AG08396 (cell line): Measurements from ENCODE around the gene RASGEF1B.
A peak's percentile ranks its signal among the peaks of the same experiment; 100 is the strongest.
"Not testable (repeated sequence)": the region's sequence is repeated elsewhere in the genome, so short reads cannot be mapped to it uniquely, and the experiment has no call there.

Experiments used
- DNase-seq: peaks from one replicate; pipeline ENCODE4 v3.0.0; 2012; ENCODE audit warnings: low spot score, mixed read lengths

The RASGEF1B gene

GRCh38 chr4:81429031-81429430, 42.7 kb downstream of the RASGEF1B start:
- DNase-seq, result no peak

GRCh38 chr4:81428002-81428401, 43.7 kb downstream of the RASGEF1B start:
- no peak for DNase-seq

- no peak for DNase-seq
Observed at GRCh38 chr4:81427344-81427821, 44.3 kb downstream of the RASGEF1B start.

GRCh38 chr4:81426770-81427289, 44.9 kb downstream of the RASGEF1B start:
- no peak for DNase-seq

GRCh38 chr4:81424816-81425755, 46.6 kb downstream of the RASGEF1B start:
- no peak for DNase-seq

- no peak for DNase-seq
Observed at GRCh38 chr4:81424336-81424735, 47.4 kb downstream of the RASGEF1B start.

GRCh38 chr4:81422595-81422994, 49.1 kb downstream of the RASGEF1B start:
- no peak for DNase-seq

- DNase-seq, result peak; percentile 9
Observed at GRCh38 chr4:81421346-81422218, 50.1 kb downstream of the RASGEF1B start.

- DNase-seq, result no peak
Observed at GRCh38 chr4:81418572-81418971, 53.1 kb downstream of the RASGEF1B start.

GRCh38 chr4:81412946-81413495, 58.7 kb downstream of the RASGEF1B start:
- no peak for DNase-seq

- no peak for DNase-seq
Observed at GRCh38 chr4:81410680-81411079, 61.0 kb downstream of the RASGEF1B start.

GRCh38 chr4:81409836-81410235, 61.9 kb downstream of the RASGEF1B start:
- no peak for DNase-seq

- DNase-seq, result no peak
Observed at GRCh38 chr4:81408341-81408740, 63.4 kb downstream of the RASGEF1B start.

GRCh38 chr4:81407726-81408125, 64.0 kb downstream of the RASGEF1B start:
- DNase-seq, result no peak

- DNase-seq, result not testable (repeated sequence)
Observed at GRCh38 chr4:81406481-81406880, 65.2 kb downstream of the RASGEF1B start.

GRCh38 chr4:81405900-81406401, 65.8 kb downstream of the RASGEF1B start:
- peak; percentile 73 for DNase-seq

GRCh38 chr4:81404741-81405140, 67.0 kb downstream of the RASGEF1B start:
- no peak for DNase-seq

GRCh38 chr4:81404294-81404693, 67.4 kb downstream of the RASGEF1B start:
- peak; percentile 12 for DNase-seq

- DNase-seq, result no peak
Observed at GRCh38 chr4:81399306-81400086, 72.2 kb downstream of the RASGEF1B start.

GRCh38 chr4:81398379-81398778, 73.3 kb downstream of the RASGEF1B start:
- no peak for DNase-seq

GRCh38 chr4:81397635-81398034, 74.1 kb downstream of the RASGEF1B start:
- no peak for DNase-seq
